ENCODE results near the gene FRS2.

The FRS2 gene

GRCh38 chr12:69570545-69571399 is 100.6 kb downstream of the FRS2 start:
- TF ChIP-seq, protein P1, sequence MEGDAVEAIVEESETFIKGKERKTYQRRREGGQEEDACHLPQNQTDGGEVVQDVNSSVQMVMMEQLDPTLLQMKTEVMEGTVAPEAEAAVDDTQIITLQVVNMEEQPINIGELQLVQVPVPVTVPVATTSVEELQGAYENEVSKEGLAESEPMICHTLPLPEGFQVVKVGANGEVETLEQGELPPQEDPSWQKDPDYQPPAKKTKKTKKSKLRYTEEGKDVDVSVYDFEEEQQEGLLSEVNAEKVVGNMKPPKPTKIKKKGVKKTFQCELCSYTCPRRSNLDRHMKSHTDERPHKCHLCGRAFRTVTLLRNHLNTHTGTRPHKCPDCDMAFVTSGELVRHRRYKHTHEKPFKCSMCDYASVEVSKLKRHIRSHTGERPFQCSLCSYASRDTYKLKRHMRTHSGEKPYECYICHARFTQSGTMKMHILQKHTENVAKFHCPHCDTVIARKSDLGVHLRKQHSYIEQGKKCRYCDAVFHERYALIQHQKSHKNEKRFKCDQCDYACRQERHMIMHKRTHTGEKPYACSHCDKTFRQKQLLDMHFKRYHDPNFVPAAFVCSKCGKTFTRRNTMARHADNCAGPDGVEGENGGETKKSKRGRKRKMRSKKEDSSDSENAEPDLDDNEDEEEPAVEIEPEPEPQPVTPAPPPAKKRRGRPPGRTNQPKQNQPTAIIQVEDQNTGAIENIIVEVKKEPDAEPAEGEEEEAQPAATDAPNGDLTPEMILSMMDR (IDR thresholded peaks at IDR 0.05; ENCODE audit: unreplicated experiment in 3 of 3) = peak; percentile 74 to 84 (median 83)
- Mint-ChIP-seq H3K27me3 (ENCODE audit: low read depth) (no peaks in the 10 kb centered on the region), H3K4me3 (no peak overlapping the region), H3K4me1 (no peaks in the 10 kb centered on the region), H3K36me3 (ENCODE audit: low read depth) (peaks cover 50% of the 10 kb centered on the region), H3K9me3 (no peaks in the 10 kb centered on the region), H3K27ac (no peak overlapping the region)

GRCh38 chr12:69575346-69575745 is 105.2 kb downstream of the FRS2 start:
- H3K9me3 Mint-ChIP-seq = no peaks in the 10 kb centered on the region
- no peak overlapping the region for H3K27ac Mint-ChIP-seq
- no peaks in the 10 kb centered on the region for H3K27me3 Mint-ChIP-seq (ENCODE audit: low read depth)
- peaks cover 49% of the 10 kb centered on the region for H3K36me3 Mint-ChIP-seq (ENCODE audit: low read depth)
- H3K4me3 Mint-ChIP-seq = no peak overlapping the region
- TF ChIP-seq, protein P1 (IDR thresholded peaks at IDR 0.05; ENCODE audit: unreplicated experiment in 3 of 3) = no peak
- no peaks in the 10 kb centered on the region for H3K4me1 Mint-ChIP-seq

DNA sequence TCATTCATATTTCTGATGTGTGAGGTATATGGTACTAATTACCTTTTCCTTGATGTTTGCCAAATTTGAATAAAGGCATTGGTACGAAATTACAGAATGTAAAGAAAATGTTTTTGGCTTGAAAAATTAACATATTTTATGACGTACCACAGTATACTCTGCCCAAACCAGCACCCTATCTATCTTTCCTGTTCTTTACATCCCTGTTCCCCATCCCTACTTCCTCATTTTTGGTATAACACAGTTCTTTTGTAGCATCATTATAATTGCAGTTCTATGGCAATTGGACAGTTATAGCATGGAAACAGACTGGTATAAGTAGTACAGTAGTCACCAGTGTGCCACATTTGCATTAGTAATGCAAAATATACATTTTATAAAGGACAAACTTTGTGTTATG is 108.1 kb downstream of the FRS2 start:
- Mint-ChIP-seq H3K4me1 (no peaks in the 10 kb centered on the region), H3K27me3 (ENCODE audit: low read depth) (no peaks in the 10 kb centered on the region), H3K9me3 (no peaks in the 10 kb centered on the region), H3K27ac (no peak overlapping the region), H3K36me3 (ENCODE audit: low read depth) (peaks cover 32% of the 10 kb centered on the region), H3K4me3 (no peak overlapping the region)
- TF ChIP-seq, protein P1 (IDR thresholded peaks at IDR 0.05; ENCODE audit: unreplicated experiment in 3 of 3) = no peak

- Mint-ChIP-seq H3K4me1 (no peaks in the 10 kb centered on the region), H3K4me3 (no peak overlapping the region), H3K36me3 (ENCODE audit: low read depth) (peaks cover 27% of the 10 kb centered on the region), H3K27ac (no peak overlapping the region), H3K9me3 (no peaks in the 10 kb centered on the region), H3K27me3 (ENCODE audit: low read depth) (no peaks in the 10 kb centered on the region)
- TF ChIP-seq, protein P1 (IDR thresholded peaks at IDR 0.05; ENCODE audit: unreplicated experiment in 3 of 3) = no peak
These were observed 108.8 kb downstream of the FRS2 start for GRCh38 chr12:69579029-69579428.

GRCh38 chr12:69580074-69580473 is 109.9 kb downstream of the FRS2 start:
- Mint-ChIP-seq H3K4me3 (no peak overlapping the region), H3K4me1 (no peaks in the 10 kb centered on the region), H3K27ac (no peak overlapping the region), H3K36me3 (ENCODE audit: low read depth) (peaks cover 18% of the 10 kb centered on the region), H3K27me3 (ENCODE audit: low read depth) (no peaks in the 10 kb centered on the region), H3K9me3 (no peaks in the 10 kb centered on the region)
- TF ChIP-seq, protein P1 (IDR thresholded peaks at IDR 0.05; ENCODE audit: unreplicated experiment in 3 of 3) = no peak

- H3K27ac Mint-ChIP-seq = peak overlapping the region in 1 of 3 experiments; percentile 27
- H3K9me3 Mint-ChIP-seq = no peaks in the 10 kb centered on the region
- TF ChIP-seq, protein P1 (IDR thresholded peaks at IDR 0.05; ENCODE audit: unreplicated experiment in 3 of 3) = peak in 1 of 3 experiments; percentile 5
- peak overlapping the region; percentile 15 to 73 (median 26) for H3K4me3 Mint-ChIP-seq
- H3K27me3 Mint-ChIP-seq (ENCODE audit: low read depth) = no peaks in the 10 kb centered on the region
- peaks cover 7% of the 10 kb centered on the region for H3K4me1 Mint-ChIP-seq
- H3K36me3 Mint-ChIP-seq (ENCODE audit: low read depth) = peaks cover 16% of the 10 kb centered on the region
These were observed 113.0 kb downstream of the FRS2 start for GRCh38 chr12:69583203-69583602.
